H1 (cell line): ENCODE results near the gene DDR1. TPM values are rescaled to one million over a fixed set of nuclear protein-coding genes. Genes with fewer than 3 reads are reported as not detected.
A peak's percentile ranks its signal among the peaks of the same experiment; 100 is the strongest.

Experiments
- CTCF ChIA-PET: fragments of 300-600 bp; sonication (Branson Sonifier 250); formaldehyde crosslinking; loops from one replicate; lab custom pipeline; 2021; ENCODE audit not compliant: partially characterized antibody; lab: Charles Lee
- POLR2A ChIA-PET: fragments of 300-600 bp; sonication (Branson Sonifier 250); formaldehyde crosslinking; loops from one replicate; lab custom pipeline; 2021; ENCODE audit warnings: inconsistent platforms; ENCODE audit not compliant: partially characterized antibody; lab: Charles Lee
- DNase-seq, 2 experiments: peaks; one replicate each; pipeline versions ENCODE4 v3.0.0 to v3.0.0-alpha.2; 2010 to 2022; ENCODE audit warnings: low spot score in 2 of 2, low read depth in 1 of 2, mixed read lengths in 1 of 2
- FAIRE-seq: peaks from 2 replicates; lab custom pipeline; 2011; peaks lifted over from hg19 to GRCh38; lab: Jason Lieb, UNC
- H2AFZ ChIP-seq: 2 replicates; pipeline ENCODE4 v1.8.1; 2012; ENCODE audit warnings: low read length, inconsistent platforms
- H2AK5ac ChIP-seq: 2 replicates; pipeline ENCODE4 v1.6.1; 2013; ENCODE audit warnings: low read depth, low read length
- H2BK120ac ChIP-seq: replicated peaks from 2 replicates; pipeline ENCODE3; 2013; ENCODE audit warnings: low read depth, low read length, inconsistent platforms
- H2BK12ac ChIP-seq: 2 replicates; pipeline ENCODE4 v1.6.1; 2013; ENCODE audit warnings: low read depth, low read length
- H2BK15ac ChIP-seq: 2 replicates; pipeline ENCODE4 v1.6.1; 2013; ENCODE audit warnings: low read length
- H2BK20ac ChIP-seq: 2 replicates; pipeline ENCODE4 v1.6.1; 2013; ENCODE audit warnings: low read length
- H2BK5ac ChIP-seq: 2 replicates; pipeline ENCODE4 v1.6.1; 2013; ENCODE audit warnings: low read depth, low read length
- H3K14ac ChIP-seq: 2 replicates; pipeline ENCODE4 v1.6.1; 2013; ENCODE audit warnings: inconsistent platforms; ENCODE audit not compliant: insufficient read length
- H3K18ac ChIP-seq: 2 replicates; pipeline ENCODE4 v1.6.1; 2013; ENCODE audit warnings: low read length; ENCODE audit errors: extremely low read depth
- H3K23ac ChIP-seq: 2 replicates; pipeline ENCODE4 v1.6.1; 2013; ENCODE audit warnings: inconsistent platforms; ENCODE audit not compliant: insufficient read length
- H3K23me2 ChIP-seq: 2 replicates; pipeline ENCODE4 v1.6.1; 2013; ENCODE audit warnings: low read depth, low read length
- H3K27ac ChIP-seq: 2 replicates; pipeline ENCODE4 v1.6.1; 2011; ENCODE audit warnings: low read depth, low read length, inconsistent platforms
- H3K27me3 ChIP-seq, 4 experiments: replicated peaks in 1 of 4; 1 replicate in 1 of 4; 2 replicates in 3 of 4; pipeline versions ENCODE4 v1.6.1 to v1.8.1; 2011 to 2013; ENCODE audit warnings: low read length in 3 of 4, mild to moderate bottlenecking in 3 of 4, inconsistent platforms in 2 of 4, mixed read lengths in 2 of 4, moderate library complexity in 1 of 4; ENCODE audit not compliant: control insufficient read depth in 3 of 4, insufficient read depth in 3 of 4; ENCODE audit errors: extremely low read depth in 1 of 4
- H3K36me3 ChIP-seq, 4 experiments: 2 replicates each; pipeline versions ENCODE4 v1.6.1 to v1.8.1; 2011 to 2013; ENCODE audit warnings: mild to moderate bottlenecking in 4 of 4, low read length in 3 of 4, moderate library complexity in 2 of 4, control low read depth in 1 of 4, inconsistent platforms in 1 of 4; ENCODE audit not compliant: insufficient read depth in 4 of 4, control insufficient read depth in 2 of 4
- H3K4ac ChIP-seq: replicated peaks from 2 replicates; pipeline ENCODE3; 2013; ENCODE audit warnings: low read length, low read depth, mixed read lengths, inconsistent platforms; ENCODE audit not compliant: insufficient read length
- H3K4me1 ChIP-seq, 4 experiments: replicated peaks in 1 of 4; 1 replicate in 1 of 4; 2 replicates in 3 of 4; pipeline versions ENCODE4 v1.6.1 to v1.8.1; 2011 to 2013; ENCODE audit warnings: low read length in 3 of 4, inconsistent platforms in 2 of 4, mixed read lengths in 1 of 4; ENCODE audit not compliant: insufficient read depth in 4 of 4, control insufficient read depth in 3 of 4
- H3K4me2 ChIP-seq, 2 experiments: 2 replicates each; pipeline versions ENCODE4 v1.6.1 to v1.8.1; 2011 to 2013; ENCODE audit warnings: low read depth in 2 of 2, low read length in 2 of 2, control low read depth in 1 of 2, inconsistent platforms in 1 of 2, mild to moderate bottlenecking in 1 of 2; ENCODE audit not compliant: insufficient read depth in 1 of 2
- H3K4me3 ChIP-seq, 4 experiments: fragments of 200-600, 300-600 bp in 1 of 4; sonication (generic), shearing (Covaris generic), sonication (Bioruptor Twin) in 1 of 4; 2 replicates each; pipeline versions ENCODE4 v1.5.1 to v1.8.1; 2011 to 2016; ENCODE audit warnings: low read length in 4 of 4, low read depth in 3 of 4, control low read depth in 2 of 4, inconsistent platforms in 2 of 4, mild to moderate bottlenecking in 2 of 4, mixed read lengths in 1 of 4, moderate library complexity in 1 of 4; ENCODE audit not compliant: insufficient read depth in 2 of 4; ENCODE audit errors: extremely low read depth in 1 of 4
- H3K56ac ChIP-seq: replicated peaks from 2 replicates; pipeline ENCODE3; 2013; ENCODE audit warnings: low read depth, mild to moderate bottlenecking, mixed read lengths, low read length, inconsistent platforms; ENCODE audit not compliant: insufficient read length
- H3K79me1 ChIP-seq: 2 replicates; pipeline ENCODE4 v1.6.1; 2013; ENCODE audit warnings: low read depth, low read length, control low read depth
- H3K79me2 ChIP-seq, 2 experiments: 2 replicates each; pipeline versions ENCODE4 v1.6.1 to v1.8.1; 2012 to 2013; ENCODE audit warnings: low read length in 2 of 2, mild to moderate bottlenecking in 2 of 2, inconsistent platforms in 1 of 2; ENCODE audit not compliant: insufficient read depth in 2 of 2, control insufficient read depth in 1 of 2
- H3K9ac ChIP-seq, 4 experiments: replicated peaks in 1 of 4; 1 replicate in 1 of 4; 2 replicates in 3 of 4; pipeline versions ENCODE4 v1.6.1 to v1.8.1; 2011 to 2013; ENCODE audit warnings: low read depth in 3 of 4, low read length in 3 of 4, control low read depth in 2 of 4, mild to moderate bottlenecking in 2 of 4, moderate library complexity in 2 of 4, inconsistent platforms in 1 of 4; ENCODE audit errors: extremely low read depth in 1 of 4
- H3K9me3 ChIP-seq, 2 experiments: 2 replicates each; pipeline versions ENCODE4 v1.6.1 to v1.8.1; 2012 to 2013; ENCODE audit warnings: mild to moderate bottlenecking in 2 of 2, moderate library complexity in 2 of 2, control low read depth in 1 of 2, inconsistent platforms in 1 of 2, low read depth in 1 of 2, low read length in 1 of 2, mixed read lengths in 1 of 2; ENCODE audit not compliant: insufficient read depth in 2 of 2
- H4K20me1 ChIP-seq, 2 experiments: replicated peaks in 1 of 2; 2 replicates each; pipeline versions ENCODE3 to v1.8.1; 2011 to 2013; ENCODE audit warnings: inconsistent platforms in 2 of 2, low read length in 2 of 2, mild to moderate bottlenecking in 1 of 2; ENCODE audit not compliant: insufficient read depth in 2 of 2, control insufficient read depth in 1 of 2
- H4K5ac ChIP-seq: 2 replicates; pipeline ENCODE4 v1.6.1; 2013; ENCODE audit warnings: low read length, low read depth, mixed read lengths, inconsistent platforms; ENCODE audit not compliant: insufficient read length
- H4K8ac ChIP-seq: 2 replicates; pipeline ENCODE4 v1.8.0; 2013; ENCODE audit warnings: mild to moderate bottlenecking, moderate library complexity, low read length, inconsistent platforms; ENCODE audit not compliant: insufficient read depth; ENCODE audit errors: extremely low read depth
- H4K91ac ChIP-seq: replicated peaks from 2 replicates; pipeline ENCODE3; 2013; ENCODE audit warnings: low read length, mixed read lengths, inconsistent platforms; ENCODE audit not compliant: insufficient read length
- SP1 ChIP-seq: IDR thresholded peaks from 2 replicates; pipeline ENCODE4 v1.6.1; 2011; ENCODE audit warnings: low read depth, low read length
- YY1 ChIP-seq: IDR thresholded peaks from 2 replicates; pipeline ENCODE4 v1.6.1; 2011; ENCODE audit warnings: low read depth, mild to moderate bottlenecking, low read length
- WGBS, 2 experiments: shearing (Covaris generic) in 1 of 2; methylation state at CpG; one replicate each; pipeline versions ENCODE4 v1.1.6 to v1.1.7; 2013 to 2015; ENCODE audit warnings: low lambda C conversion rate in 2 of 2, mixed read lengths in 2 of 2, inconsistent platforms in 1 of 2, low coverage in 1 of 2, missing lambda C conversion rate in 1 of 2; ENCODE audit not compliant: insufficient replicate concordance in 2 of 2, insufficient coverage in 1 of 2, insufficient read length in 1 of 2; ENCODE audit errors: extremely low coverage in 1 of 2, missing lambda C conversion rate in 1 of 2; 5-methylcytosine and 5-hydroxymethylcytosine counted together
- polyA plus RNA-seq, 7 experiments: library from polyadenylated mRNA; depleted of rRNA in 3 of 7; stranded (reverse) in 5 of 7; unstranded in 2 of 7; fragments of >200 nt in 5 of 7; fragments of 200-250 nt in 2 of 7; gene quantifications; 1 replicate in 5 of 7; 2 replicates in 1 of 7; 4 replicates in 1 of 7; pipeline versions ENCODE4 v1.2.1 to v1.2.3, GENCODE V29; 2011 to 2013; ENCODE audit warnings: missing spikeins in 2 of 7, mixed read lengths in 2 of 7
- total RNA-seq: library from RNA; stranded (reverse); fragmentation: NEBNext Ultra II Directional; extraction: Animal tissue kit (Norgen Biotek cat#: 25700); gene quantifications from 2 replicates; pipeline ENCODE4 v1.2.1, GENCODE V29; 2021

Gene DDR1
- total and polyA plus RNA-seq, 2 of the 8 experiments (the other 6 are each of a cell fraction or from before 2014, with no cell fraction given): 99.4 to 181 TPM

- Histone ChIP-seq H3K9me3 (peaks cover 17 to 30% of the 10 kb centered on the region in 2 experiments), H3K79me2 (no peaks in the 10 kb centered on the region), H4K5ac (no peak overlapping the region), H3K27ac (no peak overlapping the region), H3K14ac (no peak overlapping the region), H2BK12ac (no peak overlapping the region), H2AFZ (no peak overlapping the region), H2BK5ac (no peak overlapping the region), H2BK120ac (no peak overlapping the region), H3K4me1 (peaks cover 6 to 18% (median 10%) of the 10 kb centered on the region in 4 experiments; a peak in 6 of 7 replicates), H3K36me3 (peaks cover 0 to 2% (median 0%) of the 10 kb centered on the region in 4 experiments; a peak in 1 of 8 replicates), H3K56ac (no peak overlapping the region), H3K79me1 (no peaks in the 10 kb centered on the region), H3K4me3 (no peak overlapping the region), H3K9ac (no peak overlapping the region), H3K4ac (no peak overlapping the region), H2BK20ac (no peak overlapping the region), H2AK5ac (no peak overlapping the region), H3K18ac (no peak overlapping the region), H4K20me1 (no peaks in the 10 kb centered on the region), H4K8ac (peak overlapping the region; percentile 25; the same call in 1 of the 2 replicates), H3K27me3 (no peaks in the 10 kb centered on the region), H3K4me2 (no peak overlapping the region), H2BK15ac (no peak overlapping the region), H3K23me2 (peaks cover 2% of the 10 kb centered on the region; the same call in 1 of the 2 replicates), H4K91ac (no peak overlapping the region), H3K23ac (no peak overlapping the region)
- CTCF ChIA-PET: interaction anchor here (1.4 to 29.0 kb wide), 2 partner anchors 38 to 207 kb away, joined by 3 to 610 read pairs; no protein-coding TSS in a partner anchor
- FAIRE-seq (no peak), DNase-seq (no peak)
- TF ChIP-seq SP1: no peak
- peak; percentile 73; the same call in 1 of the 2 replicates for TF ChIP-seq YY1
- POLR2A ChIA-PET: interaction anchor here (0.6 to 19.5 kb wide), 3 partner anchors 11 to 40 kb away, joined by 3 to 452 read pairs (median 4); no protein-coding TSS in a partner anchor
- 89% methylated on average over 18 of the region's 18 CpGs; no CpG with 5 or more reads in 1 of the 2 experiments for WGBS, 2 experiments
These were observed 8.9 kb upstream of the DDR1 start for GRCh38 chr6:30875244-30876038.
